Astrocyte (in vitro differentiated cells and primary cell): ENCODE measurements around the gene RAD51B.

Source experiments
- EZH2 ChIP-seq: IDR thresholded peaks from 2 replicates; pipeline ENCODE4 v1.6.1; 2012; ENCODE audit warnings: mild to moderate bottlenecking, low read length, inconsistent platforms; ENCODE audit not compliant: insufficient read depth
- TF ChIP-seq, protein P1 (sequence below): IDR thresholded peaks from 2 replicates; pipeline ENCODE4 v1.5.1; 2011; ENCODE audit warnings: low read depth, mild to moderate bottlenecking, inconsistent platforms, low read length, moderate library complexity; ENCODE audit not compliant: insufficient read depth

DNA sequence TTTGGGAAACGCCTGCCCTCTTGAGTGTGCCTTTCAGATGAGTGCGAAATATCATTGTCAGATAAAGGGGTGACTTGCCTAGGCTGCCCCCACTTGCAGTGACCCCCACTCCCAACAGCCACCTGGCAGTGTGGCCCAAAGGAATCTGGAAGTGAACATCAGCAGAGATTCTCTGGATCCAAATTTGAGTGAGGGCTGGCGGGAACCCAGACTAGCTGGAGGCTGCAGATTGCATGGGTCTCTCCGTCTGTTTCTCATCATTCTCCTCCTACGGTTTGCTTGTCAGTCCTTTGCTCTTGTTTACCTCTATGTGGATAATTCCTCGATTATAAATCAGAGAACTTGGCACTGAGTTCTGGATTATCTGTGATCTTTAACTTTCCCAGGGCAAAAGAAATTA, 692.5 kb downstream of the RAD51B start:
- TF ChIP-seq EZH2: no peak
- TF ChIP-seq, protein P1, sequence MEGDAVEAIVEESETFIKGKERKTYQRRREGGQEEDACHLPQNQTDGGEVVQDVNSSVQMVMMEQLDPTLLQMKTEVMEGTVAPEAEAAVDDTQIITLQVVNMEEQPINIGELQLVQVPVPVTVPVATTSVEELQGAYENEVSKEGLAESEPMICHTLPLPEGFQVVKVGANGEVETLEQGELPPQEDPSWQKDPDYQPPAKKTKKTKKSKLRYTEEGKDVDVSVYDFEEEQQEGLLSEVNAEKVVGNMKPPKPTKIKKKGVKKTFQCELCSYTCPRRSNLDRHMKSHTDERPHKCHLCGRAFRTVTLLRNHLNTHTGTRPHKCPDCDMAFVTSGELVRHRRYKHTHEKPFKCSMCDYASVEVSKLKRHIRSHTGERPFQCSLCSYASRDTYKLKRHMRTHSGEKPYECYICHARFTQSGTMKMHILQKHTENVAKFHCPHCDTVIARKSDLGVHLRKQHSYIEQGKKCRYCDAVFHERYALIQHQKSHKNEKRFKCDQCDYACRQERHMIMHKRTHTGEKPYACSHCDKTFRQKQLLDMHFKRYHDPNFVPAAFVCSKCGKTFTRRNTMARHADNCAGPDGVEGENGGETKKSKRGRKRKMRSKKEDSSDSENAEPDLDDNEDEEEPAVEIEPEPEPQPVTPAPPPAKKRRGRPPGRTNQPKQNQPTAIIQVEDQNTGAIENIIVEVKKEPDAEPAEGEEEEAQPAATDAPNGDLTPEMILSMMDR: no peak
